Measurements from ENCODE around the gene PHACTR1. TPM values are rescaled to one million over a fixed set of nuclear protein-coding genes. Genes with fewer than 3 reads are reported as not detected.

The PHACTR1 gene
- total and polyA plus RNA-seq, 2 of the 4 experiments (the other 2 are of a cell fraction) = not detected

DNA sequence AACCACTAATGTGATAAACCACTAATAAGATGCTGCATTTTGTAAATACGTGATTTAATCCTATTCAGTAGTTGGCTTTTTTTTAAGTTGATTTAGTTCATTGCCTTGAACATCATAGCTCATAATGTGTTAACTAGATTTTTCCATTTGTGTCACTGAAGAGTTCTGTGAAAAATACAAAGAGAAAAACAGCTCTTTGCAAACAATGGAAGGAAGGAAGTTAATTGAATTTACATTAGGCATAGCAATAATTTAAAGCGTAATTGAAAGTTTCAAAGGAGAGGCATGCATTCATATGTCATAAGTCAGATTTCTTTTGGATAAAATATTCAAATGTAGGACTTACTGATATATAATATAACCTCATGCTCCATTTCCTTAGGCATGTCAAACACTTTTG lies 509.5 kb downstream of the PHACTR1 start:
- Histone ChIP-seq H2AK5ac (ENCODE audit: low read depth, low read length) (no peak overlapping the region), H3K4ac (ENCODE audit: low read depth, low read length) (no peak overlapping the region), H3K27me3 (ENCODE audit: control insufficient read depth, insufficient read depth, low read length) (peaks cover 2% of the 10 kb centered on the region; the same call in 1 of the 2 replicates), H3K18ac (ENCODE audit: low read depth, low read length) (no peak overlapping the region), H3K4me1 (ENCODE audit: control insufficient read depth, insufficient read depth, low read length) (no peaks in the 10 kb centered on the region), H2BK5ac (ENCODE audit: low read depth, low read length, poor library complexity, severe bottlenecking) (no peak overlapping the region), H3K14ac (replicated peaks; ENCODE audit: low read depth, low read length) (no peak overlapping the region), H3K9me3 (ENCODE audit: control insufficient read depth, insufficient read depth, low read length) (no peaks in the 10 kb centered on the region), H3K23ac (ENCODE audit: low read depth, low read length) (no peak overlapping the region), H2BK15ac (ENCODE audit: low read depth, low read length) (no peak overlapping the region), H3K27ac (ENCODE audit: insufficient read depth, low read length) (no peak overlapping the region), H4K91ac (ENCODE audit: insufficient read depth, low read depth, low read length) (no peak overlapping the region), H2BK120ac (ENCODE audit: low read depth, low read length) (no peak overlapping the region), H3K36me3 (ENCODE audit: control insufficient read depth, insufficient read depth, low read length) (no peaks in the 10 kb centered on the region), H4K20me1 (ENCODE audit: insufficient read depth, low read length) (no peaks in the 10 kb centered on the region), H3K4me3 (ENCODE audit: insufficient read depth, low read depth, low read length) (no peak overlapping the region), H3K79me1 (ENCODE audit: low read depth in 1 of 2, low read length in 2 of 2) (no peaks in the 10 kb centered on the region), H2AFZ (replicated peaks; ENCODE audit: low read length, poor library complexity) (no peak overlapping the region), H2AK9ac (replicated peaks; ENCODE audit: low read depth, low read length, poor library complexity) (no peak overlapping the region), H3K4me2 (ENCODE audit: low read depth, low read length) (no peak overlapping the region), H3K56ac (ENCODE audit: extremely low read depth, insufficient read depth, low read length) (no peak overlapping the region), H2BK20ac (ENCODE audit: low read depth, low read length) (no peak overlapping the region), H4K5ac (ENCODE audit: low read depth, low read length) (no peak overlapping the region), H3K9ac (ENCODE audit: low read depth, low read length) (no peak overlapping the region), H3K9me1 (ENCODE audit: insufficient read depth, low read length) (no peaks in the 10 kb centered on the region), H4K8ac (ENCODE audit: low read depth in 2 of 2, low read length in 2 of 2) (no peak overlapping the region)
- ATAC-seq (ENCODE audit: low read depth) (no peak), DNase-seq (no peak)
- no TSS peak for BruUV-seq (replicated peaks)
- no peak for TF ChIP-seq SMC3 (IDR thresholded peaks at IDR 0.05; ENCODE audit: low read depth, low read length)
- no peak for TF ChIP-seq RCOR1 (IDR thresholded peaks at IDR 0.05; ENCODE audit: insufficient replicate concordance, low read length)
- TF ChIP-seq, protein P1, sequence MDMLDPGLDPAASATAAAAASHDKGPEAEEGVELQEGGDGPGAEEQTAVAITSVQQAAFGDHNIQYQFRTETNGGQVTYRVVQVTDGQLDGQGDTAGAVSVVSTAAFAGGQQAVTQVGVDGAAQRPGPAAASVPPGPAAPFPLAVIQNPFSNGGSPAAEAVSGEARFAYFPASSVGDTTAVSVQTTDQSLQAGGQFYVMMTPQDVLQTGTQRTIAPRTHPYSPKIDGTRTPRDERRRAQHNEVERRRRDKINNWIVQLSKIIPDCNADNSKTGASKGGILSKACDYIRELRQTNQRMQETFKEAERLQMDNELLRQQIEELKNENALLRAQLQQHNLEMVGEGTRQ (IDR thresholded peaks at IDR 0.05; ENCODE audit: low read depth, low read length) = no peak
- no peak for TF ChIP-seq NFE2L2 (IDR thresholded peaks at IDR 0.05; ENCODE audit: low read depth, low read length)
- no peak for TF ChIP-seq BHLHE40 (IDR thresholded peaks at IDR 0.05; ENCODE audit: low read depth, low read length)
- no peak for TF ChIP-seq POLR2A (IDR thresholded peaks at IDR 0.05; ENCODE audit: low read depth, low read length)
- no peak for TF ChIP-seq MAZ (IDR thresholded peaks at IDR 0.05; ENCODE audit: borderline replicate concordance, low read depth, low read length)
- no peak for TF ChIP-seq RFX5 (IDR thresholded peaks at IDR 0.05; ENCODE audit: low read depth, low read length)
- TF ChIP-seq MAFK (IDR thresholded peaks at IDR 0.05; ENCODE audit: low read depth, low read length) = no peak
- no peak for TF ChIP-seq FOS (IDR thresholded peaks at IDR 0.05; ENCODE audit: low read depth, low read length)
- TF ChIP-seq CEBPB (IDR thresholded peaks at IDR 0.05; ENCODE audit: low read depth, low read length) = no peak
- TF ChIP-seq, protein P2, sequence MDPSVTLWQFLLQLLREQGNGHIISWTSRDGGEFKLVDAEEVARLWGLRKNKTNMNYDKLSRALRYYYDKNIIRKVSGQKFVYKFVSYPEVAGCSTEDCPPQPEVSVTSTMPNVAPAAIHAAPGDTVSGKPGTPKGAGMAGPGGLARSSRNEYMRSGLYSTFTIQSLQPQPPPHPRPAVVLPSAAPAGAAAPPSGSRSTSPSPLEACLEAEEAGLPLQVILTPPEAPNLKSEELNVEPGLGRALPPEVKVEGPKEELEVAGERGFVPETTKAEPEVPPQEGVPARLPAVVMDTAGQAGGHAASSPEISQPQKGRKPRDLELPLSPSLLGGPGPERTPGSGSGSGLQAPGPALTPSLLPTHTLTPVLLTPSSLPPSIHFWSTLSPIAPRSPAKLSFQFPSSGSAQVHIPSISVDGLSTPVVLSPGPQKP (IDR thresholded peaks at IDR 0.05; ENCODE audit: borderline replicate concordance, low read depth, low read length) = no peak
- no peak for TF ChIP-seq CHD1 (IDR thresholded peaks at IDR 0.05; ENCODE audit: low read depth, low read length)
- TF ChIP-seq RAD21 (IDR thresholded peaks at IDR 0.05; ENCODE audit: low read length) = no peak
- TF ChIP-seq, protein P3, sequence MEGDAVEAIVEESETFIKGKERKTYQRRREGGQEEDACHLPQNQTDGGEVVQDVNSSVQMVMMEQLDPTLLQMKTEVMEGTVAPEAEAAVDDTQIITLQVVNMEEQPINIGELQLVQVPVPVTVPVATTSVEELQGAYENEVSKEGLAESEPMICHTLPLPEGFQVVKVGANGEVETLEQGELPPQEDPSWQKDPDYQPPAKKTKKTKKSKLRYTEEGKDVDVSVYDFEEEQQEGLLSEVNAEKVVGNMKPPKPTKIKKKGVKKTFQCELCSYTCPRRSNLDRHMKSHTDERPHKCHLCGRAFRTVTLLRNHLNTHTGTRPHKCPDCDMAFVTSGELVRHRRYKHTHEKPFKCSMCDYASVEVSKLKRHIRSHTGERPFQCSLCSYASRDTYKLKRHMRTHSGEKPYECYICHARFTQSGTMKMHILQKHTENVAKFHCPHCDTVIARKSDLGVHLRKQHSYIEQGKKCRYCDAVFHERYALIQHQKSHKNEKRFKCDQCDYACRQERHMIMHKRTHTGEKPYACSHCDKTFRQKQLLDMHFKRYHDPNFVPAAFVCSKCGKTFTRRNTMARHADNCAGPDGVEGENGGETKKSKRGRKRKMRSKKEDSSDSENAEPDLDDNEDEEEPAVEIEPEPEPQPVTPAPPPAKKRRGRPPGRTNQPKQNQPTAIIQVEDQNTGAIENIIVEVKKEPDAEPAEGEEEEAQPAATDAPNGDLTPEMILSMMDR (conservative IDR thresholded peaks at IDR 0.05; ENCODE audit: low read depth, low read length) = no peak
- TF ChIP-seq MXI1 (IDR thresholded peaks at IDR 0.05; ENCODE audit: borderline replicate concordance, low read depth, low read length) = no peak
- intact Hi-C loops (cut with micrococcal nuclease) = no loop called here
- ChIA-PET POLR2A (ENCODE audit: unreplicated experiment) (no interaction called here), CTCF (interaction anchor here (0.7 kb wide), 1 partner anchor 68 kb away, joined by 4 read pairs; no protein-coding TSS in a partner anchor)
- in situ Hi-C loops (cut with MboI; ENCODE audit: low sequenced_read_pairs) = no loop called here
- dilution Hi-C loops (cut with HindIII; ENCODE audit: low sequenced_read_pairs, unreplicated experiment) = no loop called here
- no CpG with 5 or more reads among the region's 2 CpGs for WGBS, 2 experiments (ENCODE audit: extremely low coverage in 2 of 2, insufficient read length in 1 of 2)
